Epithelial cell of esophagus (primary cell): ENCODE data around the gene CHST11.

Experiments
- DNase-seq: peaks from one replicate; pipeline ENCODE4 v3.0.0; 2010; ENCODE audit warnings: low read depth
- H3K4me3 ChIP-seq: 2 replicates; pipeline ENCODE4 v1.5.1; 2011; ENCODE audit warnings: mild to moderate bottlenecking, low read length, control low read depth
- CTCF ChIP-seq: IDR thresholded peaks from 2 replicates; pipeline ENCODE4 v1.5.1; 2011; ENCODE audit warnings: low read depth, mild to moderate bottlenecking, low read length, control low read depth, inconsistent platforms; ENCODE audit not compliant: insufficient read depth; ENCODE audit errors: missing control alignments

Gene CHST11

DNA sequence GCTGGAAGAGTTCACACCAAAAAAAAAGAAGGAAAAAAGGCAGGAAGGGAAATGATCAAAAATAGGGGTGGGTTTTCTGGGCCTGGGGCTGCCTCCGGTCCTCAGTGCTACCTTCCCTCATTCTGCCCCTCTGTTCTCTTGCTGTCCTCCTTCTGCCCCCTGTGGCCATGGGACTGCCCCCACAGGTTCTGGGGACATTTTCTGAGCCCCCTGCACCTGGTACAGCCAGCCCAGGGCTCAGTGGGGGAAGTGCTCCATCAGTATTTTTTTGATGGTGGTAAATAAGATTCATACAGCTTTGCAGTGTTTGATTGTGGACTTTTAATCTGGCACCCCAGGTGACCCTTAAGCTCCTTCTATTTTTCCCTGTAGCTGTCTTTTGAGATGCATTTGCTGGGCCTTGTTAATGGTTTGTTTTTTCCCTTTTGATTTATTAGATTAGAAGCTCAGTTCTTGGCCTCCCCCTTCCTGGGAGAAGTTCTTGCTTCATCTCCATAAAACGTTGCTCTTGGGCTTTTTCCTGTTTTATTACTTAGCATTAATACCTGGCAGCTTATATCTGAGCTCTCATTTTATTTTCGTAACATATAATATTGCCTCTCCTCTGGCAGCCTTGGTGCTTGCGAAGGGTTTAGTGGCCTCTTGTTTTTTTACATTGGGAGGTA is 43.1 kb downstream of the CHST11 start:
- no peak for TF ChIP-seq CTCF
- H3K4me3 ChIP-seq: no peak overlapping the region
- no peak for DNase-seq

DNA sequence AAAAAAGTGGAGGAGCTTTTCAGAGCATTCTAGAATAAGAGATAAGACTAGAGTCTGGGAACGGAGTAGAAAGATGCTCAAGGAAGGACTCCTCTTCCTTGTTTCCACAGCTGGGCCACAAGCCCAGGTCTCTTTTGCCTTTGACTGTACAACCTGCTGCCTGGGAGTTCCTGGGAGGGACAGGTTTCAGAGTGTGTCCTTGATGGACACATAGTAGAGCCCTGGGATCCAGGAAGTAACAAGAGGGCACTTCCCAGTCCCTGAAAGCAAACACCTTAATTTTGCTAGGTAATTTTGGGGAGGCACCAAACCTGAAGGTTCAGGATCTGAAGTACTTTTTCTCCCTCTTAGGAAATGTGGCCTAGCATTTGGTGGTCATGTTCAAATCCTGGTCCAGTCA is 44.4 kb downstream of the CHST11 start:
- no peak overlapping the region for H3K4me3 ChIP-seq

GRCh38 chr12:104501660-104502059 is 44.9 kb downstream of the CHST11 start:
- no peak overlapping the region for H3K4me3 ChIP-seq
- DNase-seq: no peak
- no peak for TF ChIP-seq CTCF

More for the DNA sequence above, 44.4 kb downstream of the CHST11 start:
- no peak for DNase-seq
- no peak for TF ChIP-seq CTCF

DNA sequence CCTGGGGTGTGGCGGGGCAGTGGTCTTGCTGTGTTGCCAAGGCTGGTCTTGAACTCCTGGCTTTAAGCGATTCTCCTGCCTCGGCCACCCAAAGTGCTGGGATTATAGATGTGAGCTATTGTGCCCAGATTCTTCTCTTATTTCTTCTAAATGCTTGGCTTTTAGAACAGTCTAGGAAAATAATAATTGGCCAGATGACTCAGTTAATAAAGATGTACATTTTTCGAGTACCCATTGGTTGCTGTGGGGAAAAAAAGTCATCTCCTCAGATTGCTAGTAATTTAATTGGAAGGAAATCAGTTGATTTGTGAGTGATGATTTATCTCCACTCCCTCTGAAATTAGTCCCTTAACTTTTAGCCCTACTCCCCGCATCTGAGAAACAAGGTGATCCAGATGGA is 45.5 kb downstream of the CHST11 start:
- TF ChIP-seq CTCF: no peak
- H3K4me3 ChIP-seq: no peak overlapping the region
- no peak for DNase-seq

GRCh38 chr12:104502638-104503037 is 45.9 kb downstream of the CHST11 start:
- no peak for DNase-seq
- no peak for TF ChIP-seq CTCF
- no peak overlapping the region for H3K4me3 ChIP-seq

DNA sequence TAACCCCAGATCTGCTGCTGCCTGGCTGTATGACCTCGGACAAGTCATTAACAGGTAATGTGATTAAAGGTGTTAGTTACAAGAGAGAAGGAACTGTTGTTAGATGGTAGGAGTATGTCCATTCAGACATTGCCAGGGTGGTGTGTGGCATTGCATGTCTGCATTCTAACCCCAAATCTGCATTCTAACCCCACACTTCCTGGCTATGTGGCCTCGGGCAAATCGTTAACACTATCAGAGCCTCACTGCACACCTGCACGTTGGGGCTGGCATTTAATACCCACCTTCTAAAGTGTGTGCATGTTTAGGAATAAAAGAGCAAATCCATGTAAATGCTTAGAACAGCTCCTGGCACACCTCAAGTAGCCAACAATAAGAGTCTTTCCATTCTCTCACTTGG is 46.4 kb downstream of the CHST11 start:
- no peak overlapping the region for H3K4me3 ChIP-seq
- DNase-seq: no peak
- no peak for TF ChIP-seq CTCF

DNA sequence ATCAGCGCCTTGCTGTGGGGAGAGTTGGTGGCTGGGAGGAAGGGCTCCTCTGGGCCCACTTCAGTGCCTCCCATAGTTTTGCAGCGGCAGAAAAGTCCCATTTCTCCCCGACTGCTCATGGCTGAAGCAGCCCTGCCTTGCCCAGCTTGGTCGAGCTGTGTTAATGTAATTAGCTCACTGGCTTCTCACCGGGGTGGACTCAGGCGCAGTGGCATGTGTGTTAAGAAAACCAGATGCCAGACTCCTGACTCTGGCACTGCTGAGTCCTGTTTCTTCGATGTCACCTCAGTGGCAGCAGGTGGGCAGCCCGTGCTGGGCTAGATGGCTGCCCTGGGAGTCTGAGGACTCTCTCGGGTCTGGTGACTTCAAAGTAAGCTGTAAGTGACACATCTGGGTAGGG is 47.4 kb downstream of the CHST11 start:
- H3K4me3 ChIP-seq: no peak overlapping the region
- TF ChIP-seq CTCF: no peak
- DNase-seq: no peak
